ENCODE data around the gene UBAC1. TPM values are rescaled to one million over a fixed set of nuclear protein-coding genes. Genes with fewer than 3 reads are reported as not detected.

The UBAC1 gene
- polyA plus RNA-seq, 1 of the 3 experiments (the other 2 are of a cell fraction), result 67.7 TPM

GRCh38 chr9:135948446-135948845 is 12.7 kb downstream of the UBAC1 start:
- no peak overlapping the region for H3K4me3 ChIP-seq (ENCODE audit: low read depth in 2 of 2, low read length in 1 of 2)
- peaks cover 15 to 58% of the 10 kb centered on the region in 2 experiments for H3K36me3 ChIP-seq (replicated peaks in 1 of 2; ENCODE audit: control insufficient read depth in 1 of 2, insufficient read depth in 2 of 2, low read length in 1 of 2)
- peaks cover 4% of the 10 kb centered on the region for H3F3A ChIP-seq (replicated peaks; ENCODE audit: insufficient read depth)
- no peak overlapping the region for H2AFZ ChIP-seq (ENCODE audit: low read depth)
- TF ChIP-seq SMC3 (IDR thresholded peaks at IDR 0.05; ENCODE audit: low read depth, low read length) (no peak), TEAD4 (IDR thresholded peaks at IDR 0.05; ENCODE audit: borderline replicate concordance, insufficient read depth) (no peak), GABPA (IDR thresholded peaks at IDR 0.05; ENCODE audit: low read depth) (no peak), RAD21 (IDR thresholded peaks at IDR 0.05; ENCODE audit: low read length) (no peak), YY1 (IDR thresholded peaks at IDR 0.05; ENCODE audit: low read depth) (no peak), ELF1 (IDR thresholded peaks at IDR 0.05) (no peak), MEF2A (IDR thresholded peaks at IDR 0.05; ENCODE audit: borderline replicate concordance, low read depth) (no peak), NFIC (IDR thresholded peaks at IDR 0.05; ENCODE audit: borderline replicate concordance) (no peak), GATA2 (CRISPR knock-in tag; IDR thresholded peaks at IDR 0.05) (no peak), FOXM1 (IDR thresholded peaks at IDR 0.05; ENCODE audit: low read depth) (no peak), SIN3A (IDR thresholded peaks at IDR 0.05; ENCODE audit: borderline replicate concordance, low read depth, low read length) (no peak), NRF1 (IDR thresholded peaks at IDR 0.05; ENCODE audit: low read depth, low read length) (no peak), POLR2AphosphoS5 (IDR thresholded peaks at IDR 0.05; ENCODE audit: low read depth, low read length) (no peak), TAF1 (IDR thresholded peaks at IDR 0.05; ENCODE audit: borderline replicate concordance, low read depth, low read length) (no peak), TCF12 (IDR thresholded peaks at IDR 0.05) (no peak), RFX5 (IDR thresholded peaks at IDR 0.05; ENCODE audit: low read length) (no peak), EP300 (IDR thresholded peaks at IDR 0.05; ENCODE audit: borderline replicate concordance in 1 of 2, low read depth in 1 of 2, low read length in 1 of 2) (no peak)
- TF ChIP-seq, protein P1, sequence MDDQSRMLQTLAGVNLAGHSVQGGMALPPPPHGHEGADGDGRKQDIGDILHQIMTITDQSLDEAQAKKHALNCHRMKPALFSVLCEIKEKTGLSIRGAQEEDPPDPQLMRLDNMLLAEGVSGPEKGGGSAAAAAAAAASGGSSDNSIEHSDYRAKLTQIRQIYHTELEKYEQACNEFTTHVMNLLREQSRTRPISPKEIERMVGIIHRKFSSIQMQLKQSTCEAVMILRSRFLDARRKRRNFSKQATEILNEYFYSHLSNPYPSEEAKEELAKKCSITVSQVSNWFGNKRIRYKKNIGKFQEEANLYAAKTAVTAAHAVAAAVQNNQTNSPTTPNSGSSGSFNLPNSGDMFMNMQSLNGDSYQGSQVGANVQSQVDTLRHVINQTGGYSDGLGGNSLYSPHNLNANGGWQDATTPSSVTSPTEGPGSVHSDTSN (IDR thresholded peaks at IDR 0.05), result no peak
- TF ChIP-seq, protein P2, sequence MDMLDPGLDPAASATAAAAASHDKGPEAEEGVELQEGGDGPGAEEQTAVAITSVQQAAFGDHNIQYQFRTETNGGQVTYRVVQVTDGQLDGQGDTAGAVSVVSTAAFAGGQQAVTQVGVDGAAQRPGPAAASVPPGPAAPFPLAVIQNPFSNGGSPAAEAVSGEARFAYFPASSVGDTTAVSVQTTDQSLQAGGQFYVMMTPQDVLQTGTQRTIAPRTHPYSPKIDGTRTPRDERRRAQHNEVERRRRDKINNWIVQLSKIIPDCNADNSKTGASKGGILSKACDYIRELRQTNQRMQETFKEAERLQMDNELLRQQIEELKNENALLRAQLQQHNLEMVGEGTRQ (IDR thresholded peaks at IDR 0.05; ENCODE audit: borderline replicate concordance, low read depth, low read length), result no peak
- TF ChIP-seq, protein P3, sequence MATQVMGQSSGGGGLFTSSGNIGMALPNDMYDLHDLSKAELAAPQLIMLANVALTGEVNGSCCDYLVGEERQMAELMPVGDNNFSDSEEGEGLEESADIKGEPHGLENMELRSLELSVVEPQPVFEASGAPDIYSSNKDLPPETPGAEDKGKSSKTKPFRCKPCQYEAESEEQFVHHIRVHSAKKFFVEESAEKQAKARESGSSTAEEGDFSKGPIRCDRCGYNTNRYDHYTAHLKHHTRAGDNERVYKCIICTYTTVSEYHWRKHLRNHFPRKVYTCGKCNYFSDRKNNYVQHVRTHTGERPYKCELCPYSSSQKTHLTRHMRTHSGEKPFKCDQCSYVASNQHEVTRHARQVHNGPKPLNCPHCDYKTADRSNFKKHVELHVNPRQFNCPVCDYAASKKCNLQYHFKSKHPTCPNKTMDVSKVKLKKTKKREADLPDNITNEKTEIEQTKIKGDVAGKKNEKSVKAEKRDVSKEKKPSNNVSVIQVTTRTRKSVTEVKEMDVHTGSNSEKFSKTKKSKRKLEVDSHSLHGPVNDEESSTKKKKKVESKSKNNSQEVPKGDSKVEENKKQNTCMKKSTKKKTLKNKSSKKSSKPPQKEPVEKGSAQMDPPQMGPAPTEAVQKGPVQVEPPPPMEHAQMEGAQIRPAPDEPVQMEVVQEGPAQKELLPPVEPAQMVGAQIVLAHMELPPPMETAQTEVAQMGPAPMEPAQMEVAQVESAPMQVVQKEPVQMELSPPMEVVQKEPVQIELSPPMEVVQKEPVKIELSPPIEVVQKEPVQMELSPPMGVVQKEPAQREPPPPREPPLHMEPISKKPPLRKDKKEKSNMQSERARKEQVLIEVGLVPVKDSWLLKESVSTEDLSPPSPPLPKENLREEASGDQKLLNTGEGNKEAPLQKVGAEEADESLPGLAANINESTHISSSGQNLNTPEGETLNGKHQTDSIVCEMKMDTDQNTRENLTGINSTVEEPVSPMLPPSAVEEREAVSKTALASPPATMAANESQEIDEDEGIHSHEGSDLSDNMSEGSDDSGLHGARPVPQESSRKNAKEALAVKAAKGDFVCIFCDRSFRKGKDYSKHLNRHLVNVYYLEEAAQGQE (IDR thresholded peaks at IDR 0.05; ENCODE audit: low read depth, low read length), result no peak
- no peaks in the 10 kb centered on the region for H3K9me3 ChIP-seq
- no peak for DNase-seq
- H3K4me1 ChIP-seq (ENCODE audit: control insufficient read depth in 1 of 2, insufficient read depth in 2 of 2, low read depth in 1 of 2, low read length in 1 of 2), result no peaks in the 10 kb centered on the region
- no peaks in the 10 kb centered on the region for H3K79me2 ChIP-seq (ENCODE audit: insufficient read depth)
- ChIA-PET CTCF (no interaction called here), POLR2A (no interaction called here)
- no peak overlapping the region for H3K27ac ChIP-seq (ENCODE audit: low read depth in 2 of 2, low read length in 1 of 2)
- H3K4me2 ChIP-seq, result no peak overlapping the region
- H3K9me2 ChIP-seq, result no peaks in the 10 kb centered on the region
- no peaks in the 10 kb centered on the region for H3K27me3 ChIP-seq (ENCODE audit: insufficient read depth)
- no peaks in the 10 kb centered on the region for H4K20me1 ChIP-seq (ENCODE audit: insufficient read depth)
- WGBS (ENCODE audit: low lambda C conversion rate), result 100% methylated on average over 3 of the region's 11 CpGs
- H3K9ac ChIP-seq, result no peak overlapping the region

All from SK-N-SH (cell line).